ENCODE results near the gene NHLH1. TPM values are rescaled to one million over a fixed set of nuclear protein-coding genes. Genes with fewer than 3 reads are reported as not detected.
"Not testable (repeated sequence)": the region's sequence is repeated elsewhere in the genome, so short reads cannot be mapped to it uniquely, and the experiment has no call there.

Gene NHLH1
- polyA plus RNA-seq, 3 donors from 2014 or later: not detected

DNA sequence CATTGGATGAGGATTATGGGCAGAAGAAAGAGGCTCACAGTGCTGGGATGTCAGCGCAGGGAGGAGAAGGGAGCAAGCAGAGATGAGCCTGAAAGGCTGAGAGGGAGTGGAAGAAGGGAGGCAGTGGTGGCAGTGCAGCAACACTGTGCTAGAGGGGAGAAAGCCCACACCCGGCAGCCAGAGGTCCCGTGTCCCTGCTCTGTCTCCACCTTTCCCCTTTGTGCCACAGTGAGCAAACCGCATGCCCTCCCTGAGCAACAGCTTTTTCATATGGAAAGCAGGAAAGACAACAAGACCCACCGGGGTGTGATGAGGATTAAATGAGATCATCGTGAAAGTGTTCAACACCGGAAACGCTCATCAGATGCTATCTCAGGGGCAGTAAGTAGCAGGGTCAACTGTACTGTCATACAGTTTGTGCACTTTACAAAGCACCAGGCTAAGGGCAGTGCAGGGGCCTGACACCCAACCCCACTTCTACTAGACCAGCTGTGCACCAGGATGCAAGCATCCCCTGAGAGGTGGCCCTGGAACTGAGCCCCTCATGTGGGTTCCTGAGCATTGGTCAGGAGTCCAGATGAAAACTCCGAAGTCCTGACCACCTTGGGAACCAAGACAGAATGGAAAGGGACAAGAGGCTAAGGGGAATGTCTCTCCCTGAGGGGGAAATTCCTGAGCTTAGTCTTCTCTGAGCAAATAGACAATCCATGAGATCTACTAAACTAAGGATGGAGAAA lies 9.1 kb downstream of the NHLH1 start:
- H3K27me3 Mint-ChIP-seq (ENCODE audit: low read depth in 3 of 3): peaks cover 0 to 5% (median 4%) of the 10 kb centered on the region in 3 donors
- H3K4me3 Mint-ChIP-seq: peak overlapping the region; percentile 16 to 73 (median 57)
- H3K36me3 Mint-ChIP-seq: no peaks in the 10 kb centered on the region
- no peaks in the 10 kb centered on the region for H3K9me3 Mint-ChIP-seq
- H3K27ac Mint-ChIP-seq: peak overlapping the region in 4 of 6 donors; percentile 23 to 54 (median 42)
- peaks cover 15% of the 10 kb centered on the region in 2 donors for H3K4me1 Mint-ChIP-seq
- DNase-seq: peak; percentile 8 to 18 (median 12)

DNA sequence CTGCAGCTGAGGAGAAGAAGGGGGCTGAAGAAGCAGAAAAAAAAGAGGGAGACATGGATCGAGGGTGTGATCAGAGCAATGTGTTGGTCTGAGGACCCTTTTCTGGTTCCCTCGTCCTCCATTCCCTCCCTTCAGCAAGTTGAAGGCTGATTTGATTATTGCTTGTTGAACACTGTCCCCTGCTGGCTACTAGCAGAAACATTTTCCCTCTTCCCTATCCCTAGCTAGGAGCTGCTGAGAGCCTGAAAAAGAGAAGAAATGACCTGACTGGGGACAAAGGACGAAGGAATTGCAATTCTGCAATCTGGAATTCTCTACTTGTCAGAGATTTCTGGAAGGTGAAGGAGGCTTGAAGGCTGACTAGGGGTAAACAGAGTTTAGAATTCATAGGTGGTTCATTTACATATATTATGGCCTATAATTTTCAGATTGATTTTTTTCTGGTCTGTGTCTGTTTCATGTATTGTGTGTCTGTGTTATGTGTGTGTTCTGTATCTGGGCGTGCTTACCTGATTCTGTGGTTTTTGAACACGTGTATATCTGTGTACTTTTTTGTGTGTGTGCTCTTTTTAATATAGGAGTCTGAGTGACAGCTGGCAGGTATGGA lies 9.8 kb downstream of the NHLH1 start:
- no peaks in the 10 kb centered on the region for H3K9me3 Mint-ChIP-seq
- peaks cover 0 to 5% (median under 1%) of the 10 kb centered on the region in 3 donors for H3K27me3 Mint-ChIP-seq (ENCODE audit: low read depth in 3 of 3)
- H3K27ac Mint-ChIP-seq: peak overlapping the region in 3 of 6 donors; percentile 10 to 54 (median 54)

DNA sequence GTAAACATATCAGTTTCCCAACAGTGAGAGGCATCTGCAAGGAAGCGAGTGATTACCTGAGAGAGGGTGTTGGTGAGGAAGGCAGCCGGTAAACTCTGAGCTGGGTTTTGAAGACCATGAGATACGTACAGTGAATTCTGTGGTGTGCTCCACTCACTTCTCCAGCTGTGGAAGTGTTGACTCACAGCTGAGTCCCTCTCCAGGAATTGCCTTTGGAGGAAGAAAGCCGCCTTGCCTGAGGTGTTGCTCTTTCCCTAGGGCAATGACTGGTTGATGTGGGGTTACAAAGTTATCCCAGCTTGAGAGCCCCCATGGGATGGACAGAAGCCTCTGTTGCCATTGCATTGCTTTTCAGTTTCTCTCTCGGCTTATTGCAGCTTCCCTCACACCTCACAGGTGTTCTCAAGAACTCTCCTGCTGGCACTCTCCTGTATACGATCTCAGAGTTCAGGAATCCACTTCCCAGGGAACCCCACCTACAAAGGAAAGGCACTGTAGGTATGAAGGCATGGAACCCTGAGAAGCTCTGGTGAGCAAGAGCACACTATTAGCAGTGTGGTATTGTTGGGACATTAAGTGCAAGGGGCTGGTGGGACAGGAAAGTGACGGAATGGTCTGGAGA lies 10.8 kb downstream of the NHLH1 start:
- no peak overlapping the region for H3K4me3 Mint-ChIP-seq
- H3K4me1 Mint-ChIP-seq: peaks cover 15% of the 10 kb centered on the region in 2 donors
- no peaks in the 10 kb centered on the region for H3K9me3 Mint-ChIP-seq
- peaks cover 0 to 5% (median 0%) of the 10 kb centered on the region in 3 donors for H3K27me3 Mint-ChIP-seq (ENCODE audit: low read depth in 3 of 3)
- H3K27ac Mint-ChIP-seq: no peak overlapping the region
- no peak for DNase-seq
- no peaks in the 10 kb centered on the region for H3K36me3 Mint-ChIP-seq

More for the DNA sequence above, 9.8 kb downstream of the NHLH1 start:
- no peaks in the 10 kb centered on the region for H3K36me3 Mint-ChIP-seq
- peak; percentile 29 to 50 (median 40) for DNase-seq
- peak overlapping the region in 2 of 5 donors; percentile 72 to 73 for H3K4me3 Mint-ChIP-seq
- H3K4me1 Mint-ChIP-seq: peaks cover 15% of the 10 kb centered on the region in 2 donors

DNA sequence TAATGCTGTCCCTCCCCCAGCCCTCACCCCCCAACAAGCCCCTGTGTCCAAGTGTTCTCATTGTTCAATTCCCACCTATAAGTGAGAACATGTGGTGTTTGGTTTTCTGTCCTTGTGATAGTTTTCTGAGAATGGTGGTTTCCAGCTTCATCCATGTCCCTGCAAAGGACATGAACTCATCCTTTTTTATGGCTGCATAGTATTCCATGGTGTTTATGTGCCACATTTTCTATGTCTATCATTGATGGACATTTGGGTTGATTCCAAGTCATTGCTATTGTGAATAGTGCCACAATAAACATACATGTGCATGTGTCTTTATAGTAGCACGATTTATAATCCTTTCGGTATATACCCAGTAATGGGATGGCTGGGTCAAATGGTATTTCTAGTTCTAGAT lies 17.9 kb downstream of the NHLH1 start:
- H3K27ac Mint-ChIP-seq; H3K4me3 Mint-ChIP-seq; H3K27me3 Mint-ChIP-seq (ENCODE audit: low read depth in 3 of 3); DNase-seq; H3K36me3 Mint-ChIP-seq; H3K4me1 Mint-ChIP-seq; H3K9me3 Mint-ChIP-seq: not testable (repeated sequence)

DNA sequence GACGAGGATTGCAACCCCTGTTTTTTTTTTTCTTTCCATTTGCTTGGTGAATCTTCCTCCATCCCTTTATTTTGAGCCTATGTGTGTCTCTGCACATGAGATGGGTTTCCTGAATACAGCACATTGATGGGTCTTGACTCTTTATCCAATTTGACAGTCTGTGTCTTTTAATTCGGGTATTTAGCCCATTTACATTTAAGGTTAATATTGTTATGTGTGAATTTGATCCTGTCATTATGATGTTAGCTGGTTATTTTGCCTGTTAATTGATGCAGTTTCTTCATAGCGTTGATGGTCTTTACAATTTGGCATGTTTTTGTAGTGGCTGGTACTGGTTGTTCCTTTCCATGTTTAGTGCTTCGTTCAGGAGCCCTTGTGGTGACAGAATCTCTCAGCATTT lies 21.5 kb downstream of the NHLH1 start:
- not testable (repeated sequence) for H3K9me3 Mint-ChIP-seq, H3K27ac Mint-ChIP-seq, H3K4me3 Mint-ChIP-seq, H3K4me1 Mint-ChIP-seq, H3K36me3 Mint-ChIP-seq, DNase-seq
- peaks cover 3 to 12% (median 7%) of the 10 kb centered on the region in 3 donors for H3K27me3 Mint-ChIP-seq (ENCODE audit: low read depth in 3 of 3)

DNA sequence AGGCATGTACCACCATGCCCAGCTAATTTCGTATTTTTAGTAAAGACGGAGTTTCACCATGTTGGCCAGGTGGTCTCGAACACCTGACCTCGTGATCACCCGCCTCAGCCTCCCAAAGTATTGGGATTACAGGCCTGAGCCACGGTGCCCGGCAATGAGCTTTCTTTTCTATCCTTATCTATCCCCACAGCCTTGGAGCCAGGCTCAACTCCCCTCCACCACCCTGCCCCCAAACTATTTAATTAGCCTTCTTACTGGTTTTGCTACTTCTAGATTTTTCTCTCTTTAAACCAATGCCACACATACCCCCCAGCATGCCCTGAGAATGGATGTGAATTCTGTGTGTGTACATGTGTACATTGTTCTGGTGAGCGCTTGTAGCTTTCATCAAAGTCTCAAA lies 27.8 kb downstream of the NHLH1 start:
- Mint-ChIP-seq H3K4me1 (no peaks in the 10 kb centered on the region), H3K9me3 (no peaks in the 10 kb centered on the region), H3K36me3 (no peaks in the 10 kb centered on the region), H3K4me3 (no peak overlapping the region), H3K27ac (no peak overlapping the region), H3K27me3 (ENCODE audit: low read depth in 3 of 3) (peaks cover 3 to 8% (median 6%) of the 10 kb centered on the region in 3 donors)
- DNase-seq: no peak

DNA sequence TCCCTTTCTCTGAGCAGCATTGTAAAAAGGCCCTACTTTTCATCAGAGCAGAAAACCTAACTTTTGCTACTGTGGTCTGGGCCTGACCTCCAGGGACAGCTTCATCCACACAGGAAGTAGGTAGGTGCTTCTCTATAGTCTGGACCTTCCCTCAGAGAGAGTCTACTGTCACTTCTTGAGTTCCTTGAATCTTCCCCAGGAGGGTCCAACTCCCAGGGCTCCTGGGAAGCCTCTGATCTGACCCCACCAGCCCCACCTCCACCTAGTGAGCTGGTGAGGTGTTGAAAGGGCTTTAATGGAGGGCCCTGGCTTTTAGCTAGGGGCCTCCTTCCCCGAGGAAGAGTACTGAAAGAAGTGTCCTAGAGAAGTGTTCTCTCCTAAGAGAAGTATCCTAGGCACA lies 30.8 kb downstream of the NHLH1 start:
- Mint-ChIP-seq H3K27me3 (ENCODE audit: low read depth in 3 of 3) (peaks cover 8 to 15% (median 9%) of the 10 kb centered on the region in 3 donors), H3K4me1 (peaks cover 0 to 6% of the 10 kb centered on the region in 2 donors), H3K27ac (no peak overlapping the region), H3K9me3 (no peaks in the 10 kb centered on the region), H3K4me3 (no peak overlapping the region), H3K36me3 (no peaks in the 10 kb centered on the region)
- no peak for DNase-seq

DNA sequence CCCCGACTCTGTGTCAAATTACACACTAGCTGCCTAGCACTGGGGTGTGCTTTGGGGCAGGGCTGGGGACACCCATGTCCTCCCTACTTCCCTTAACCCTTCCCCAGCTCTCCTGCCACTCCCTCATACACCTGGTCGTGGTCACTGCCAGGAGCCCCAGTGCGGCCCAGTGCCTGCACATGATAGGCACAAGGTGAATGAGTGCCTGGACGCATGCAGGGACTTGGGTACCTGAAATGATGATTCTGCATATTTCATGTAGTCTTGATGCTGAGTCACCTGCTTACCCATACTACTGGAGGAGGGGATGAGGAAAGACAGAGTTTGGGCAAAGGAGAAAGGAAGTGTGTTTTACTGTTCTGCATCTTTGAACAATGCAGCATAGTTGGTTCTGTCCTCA lies 32.0 kb downstream of the NHLH1 start:
- Mint-ChIP-seq H3K4me3 (peak overlapping the region; percentile 9 to 57 (median 37)), H3K36me3 (no peaks in the 10 kb centered on the region), H3K27me3 (ENCODE audit: low read depth in 3 of 3) (peaks cover 5 to 19% (median 8%) of the 10 kb centered on the region in 3 donors), H3K9me3 (no peaks in the 10 kb centered on the region), H3K27ac (no peak overlapping the region), H3K4me1 (peaks cover 0 to 6% of the 10 kb centered on the region in 2 donors)
- no peak for DNase-seq

DNA sequence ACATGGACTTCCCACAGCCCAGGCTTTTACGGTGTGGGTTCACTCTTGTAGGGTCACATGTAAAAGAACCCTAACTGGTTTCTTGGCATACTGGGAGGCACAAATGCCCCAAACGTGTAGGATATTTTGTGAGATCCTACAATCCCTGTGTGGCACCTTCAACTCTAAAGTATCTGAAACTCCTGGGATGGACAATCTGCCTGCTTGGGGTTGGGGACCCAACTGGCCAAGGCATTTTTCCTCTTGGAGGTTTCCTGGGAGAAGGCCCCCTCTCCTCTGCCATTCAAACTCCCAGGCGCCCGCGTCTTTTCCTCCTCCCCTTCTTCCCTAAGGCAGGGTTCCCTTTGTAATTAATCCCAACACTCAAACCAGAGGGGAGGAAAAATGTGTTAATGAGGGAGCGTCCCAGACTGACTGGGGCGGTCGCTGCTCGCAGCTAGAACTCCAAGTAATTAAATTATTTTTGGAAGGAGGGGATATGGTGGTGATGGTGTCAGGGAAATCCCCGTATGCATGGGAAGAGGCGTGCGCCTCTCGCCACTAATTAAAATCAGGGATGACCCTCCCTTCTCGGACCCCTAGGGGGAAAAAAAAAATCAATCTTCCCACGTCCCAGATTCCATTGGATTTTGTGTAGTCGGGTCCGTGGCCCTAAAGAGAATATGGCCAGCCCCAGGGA lies 32.8 kb downstream of the NHLH1 start:
- Mint-ChIP-seq H3K4me3 (peak overlapping the region; percentile 34 to 74 (median 45)), H3K27ac (no peak overlapping the region), H3K9me3 (no peaks in the 10 kb centered on the region), H3K27me3 (ENCODE audit: low read depth in 3 of 3) (peaks cover 5 to 19% (median 8%) of the 10 kb centered on the region in 3 donors), H3K36me3 (no peaks in the 10 kb centered on the region), H3K4me1 (peaks cover 0 to 6% of the 10 kb centered on the region in 2 donors)
- no peak for DNase-seq

DNA sequence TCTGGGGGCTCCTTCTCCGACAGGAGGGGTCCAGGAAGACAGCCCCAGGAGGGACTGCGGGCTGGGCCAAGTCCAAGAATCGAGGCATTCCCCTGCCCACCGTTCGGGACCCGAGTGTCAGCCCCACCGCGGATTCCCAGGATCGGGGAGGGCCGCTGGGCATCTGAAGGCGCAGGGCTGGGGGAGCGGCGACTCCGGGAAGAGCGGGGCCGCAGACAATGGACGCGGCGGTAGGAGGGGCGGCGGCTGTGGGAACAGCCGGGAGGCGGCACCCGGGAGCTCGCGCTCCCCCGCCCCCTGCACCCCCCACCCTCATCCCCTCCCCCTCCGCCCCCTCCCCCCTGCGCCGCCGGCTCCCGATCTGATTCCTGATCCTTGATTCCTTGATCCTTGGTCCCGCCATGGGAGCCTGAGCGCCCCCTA lies 33.4 kb downstream of the NHLH1 start, which contains the start of gene VANGL2:
Gene VANGL2 (plus strand): TSS at position 342 of the 423 bp plus-strand sequence. CDS start 15,274 bp downstream, outside the sequence.
- no peaks in the 10 kb centered on the region for H3K9me3 Mint-ChIP-seq
- no peaks in the 10 kb centered on the region for H3K36me3 Mint-ChIP-seq
- no peak within 1 kb of the TSS for H3K27ac Mint-ChIP-seq
- peak within 1 kb of the TSS; percentile 49 to 74 (median 58) for H3K4me3 Mint-ChIP-seq
- DNase-seq: peak; percentile 30 to 39 (median 33)
- peaks cover 4 to 19% (median 8%) of the 10 kb centered on the region in 3 donors for H3K27me3 Mint-ChIP-seq (ENCODE audit: low read depth in 3 of 3)
- H3K4me1 Mint-ChIP-seq: peaks cover 0 to 6% of the 10 kb centered on the region in 2 donors

DNA sequence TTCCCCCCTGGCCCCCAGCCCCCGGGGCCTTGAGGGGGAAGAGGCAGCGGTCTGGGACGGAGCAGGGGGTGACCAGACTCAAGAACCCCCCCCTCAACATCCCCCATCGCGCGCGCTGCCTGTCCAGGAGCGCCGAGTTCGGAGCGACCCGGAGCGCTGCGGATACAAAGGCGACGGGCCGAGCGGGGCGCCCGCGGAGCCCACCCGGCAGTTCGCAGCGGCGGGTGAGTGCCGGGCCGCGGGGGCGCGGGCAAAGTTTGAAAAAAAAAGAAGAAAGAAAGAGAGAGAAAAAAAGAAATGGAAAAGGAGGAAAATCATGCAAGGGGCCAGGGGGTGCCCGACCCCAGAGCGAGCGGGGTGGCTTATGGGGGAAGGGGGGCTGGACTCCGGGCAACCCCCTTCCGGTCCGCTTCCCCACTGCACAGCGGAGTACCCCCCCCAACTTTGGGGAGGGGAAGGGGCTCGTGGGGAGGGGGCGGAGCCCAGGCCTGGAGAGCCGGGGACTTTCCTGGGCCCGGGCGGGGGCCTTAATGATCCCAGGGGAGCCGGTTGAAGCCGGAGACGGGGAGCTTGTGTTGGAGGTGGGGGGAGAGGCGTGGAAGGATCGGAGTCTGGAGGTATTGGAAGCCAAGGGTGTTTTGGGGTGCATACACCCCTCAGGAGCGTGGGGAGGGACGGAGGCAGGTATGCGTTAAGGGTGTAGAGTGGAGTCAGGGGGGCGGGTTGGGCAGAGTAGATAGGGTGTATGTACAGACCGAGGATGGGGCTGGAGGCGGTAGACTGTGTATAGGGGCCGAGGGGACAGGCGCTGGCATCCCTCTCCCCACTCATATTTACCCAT lies 34.0 kb downstream of the NHLH1 start:
- Mint-ChIP-seq H3K36me3 (no peaks in the 10 kb centered on the region), H3K27me3 (ENCODE audit: low read depth in 3 of 3) (peaks cover 4 to 15% (median 8%) of the 10 kb centered on the region in 3 donors), H3K9me3 (no peaks in the 10 kb centered on the region), H3K27ac (no peak overlapping the region), H3K4me1 (peaks cover 0 to 6% of the 10 kb centered on the region in 2 donors), H3K4me3 (peak overlapping the region; percentile 42 to 74 (median 50))
- peak in 1 of 3 donors; percentile 11 for DNase-seq

DNA sequence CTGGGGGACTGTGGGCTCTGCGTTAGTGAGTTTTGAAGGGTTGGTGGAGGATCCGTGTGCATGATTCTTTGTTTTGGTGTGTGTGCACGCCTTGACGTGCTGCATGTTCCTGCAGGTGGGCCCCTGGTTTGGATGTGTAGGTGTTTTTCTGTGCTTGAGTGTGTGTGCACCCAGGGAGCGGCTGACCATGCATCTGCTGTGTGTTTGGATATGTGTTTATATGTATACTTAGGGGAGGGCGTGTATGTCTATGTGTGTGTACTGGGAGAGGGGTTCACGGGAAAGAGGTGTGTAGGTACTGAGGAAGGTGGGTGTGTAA lies 34.6 kb downstream of the NHLH1 start:
- Mint-ChIP-seq H3K4me3 (peak overlapping the region; percentile 42 to 74 (median 50)), H3K27me3 (ENCODE audit: low read depth in 3 of 3) (peaks cover 4 to 15% (median 8%) of the 10 kb centered on the region in 3 donors), H3K27ac (no peak overlapping the region), H3K36me3 (no peaks in the 10 kb centered on the region), H3K9me3 (no peaks in the 10 kb centered on the region), H3K4me1 (peaks cover 0 to 6% of the 10 kb centered on the region in 2 donors)
- no peak for DNase-seq

All from immature natural killer cell (primary cell).